ENCODE data around the gene LINGO1.
A peak's percentile ranks its signal among the peaks of the same experiment; 100 is the strongest.

Gene LINGO1

GRCh38 chr15:77631745-77632533, 773 bp downstream of the LINGO1 start:
- no peak overlapping the region for H3K27ac Mint-ChIP-seq
- peak overlapping the region; percentile 21 for H3K4me3 Mint-ChIP-seq
- H3K9me3 Mint-ChIP-seq: no peaks in the 10 kb centered on the region
- intact Hi-C loops (cut with micrococcal nuclease): loop anchor here (5.0 to 10.0 kb wide), 2 partner anchors 190 to 243 kb away; no protein-coding TSS in a partner anchor
- peaks cover 13% of the 10 kb centered on the region for H3K4me1 Mint-ChIP-seq (ENCODE audit: low read depth)
- H3K36me3 Mint-ChIP-seq (ENCODE audit: low read depth): no peaks in the 10 kb centered on the region
- H3K27me3 Mint-ChIP-seq: peaks cover 81% of the 10 kb centered on the region

GRCh38 chr15:77630956-77631744, 1.6 kb downstream of the LINGO1 start:
- Mint-ChIP-seq H3K27me3 (peaks cover 78% of the 10 kb centered on the region), H3K36me3 (ENCODE audit: low read depth) (no peaks in the 10 kb centered on the region), H3K27ac (no peak overlapping the region), H3K9me3 (no peaks in the 10 kb centered on the region), H3K4me1 (ENCODE audit: low read depth) (peaks cover 13% of the 10 kb centered on the region), H3K4me3 (no peak overlapping the region)
- intact Hi-C loops (cut with micrococcal nuclease): loop anchor here (5.0 to 10.0 kb wide), 2 partner anchors 191 to 244 kb away; no protein-coding TSS in a partner anchor

DNA sequence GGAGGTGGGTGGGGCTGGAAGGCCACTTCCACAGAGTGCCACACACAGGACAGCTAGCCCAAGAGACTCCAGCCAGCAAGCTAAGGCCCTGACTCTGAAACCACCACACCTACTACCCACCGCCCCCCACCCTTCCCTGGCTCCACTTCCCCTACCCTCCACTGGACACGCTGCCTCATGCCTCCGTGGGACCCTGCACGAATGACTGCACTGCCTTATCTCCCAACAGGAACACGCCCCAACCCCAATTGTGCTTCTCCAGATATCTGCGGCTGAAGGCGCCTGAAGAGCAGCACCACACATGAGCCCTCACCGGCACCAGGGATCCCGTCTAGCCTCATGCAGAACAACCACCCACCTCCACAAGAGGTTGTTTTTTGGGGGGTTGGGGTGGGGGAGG, 2.7 kb downstream of the LINGO1 start:
- Mint-ChIP-seq H3K9me3 (no peaks in the 10 kb centered on the region), H3K27me3 (peaks cover 67% of the 10 kb centered on the region), H3K27ac (no peak overlapping the region), H3K4me1 (ENCODE audit: low read depth) (peaks cover 13% of the 10 kb centered on the region), H3K36me3 (ENCODE audit: low read depth) (no peaks in the 10 kb centered on the region), H3K4me3 (no peak overlapping the region)
- intact Hi-C loops (cut with micrococcal nuclease): loop anchor here (5.0 to 10.0 kb wide), 2 partner anchors 192 to 245 kb away; no protein-coding TSS in a partner anchor

DNA sequence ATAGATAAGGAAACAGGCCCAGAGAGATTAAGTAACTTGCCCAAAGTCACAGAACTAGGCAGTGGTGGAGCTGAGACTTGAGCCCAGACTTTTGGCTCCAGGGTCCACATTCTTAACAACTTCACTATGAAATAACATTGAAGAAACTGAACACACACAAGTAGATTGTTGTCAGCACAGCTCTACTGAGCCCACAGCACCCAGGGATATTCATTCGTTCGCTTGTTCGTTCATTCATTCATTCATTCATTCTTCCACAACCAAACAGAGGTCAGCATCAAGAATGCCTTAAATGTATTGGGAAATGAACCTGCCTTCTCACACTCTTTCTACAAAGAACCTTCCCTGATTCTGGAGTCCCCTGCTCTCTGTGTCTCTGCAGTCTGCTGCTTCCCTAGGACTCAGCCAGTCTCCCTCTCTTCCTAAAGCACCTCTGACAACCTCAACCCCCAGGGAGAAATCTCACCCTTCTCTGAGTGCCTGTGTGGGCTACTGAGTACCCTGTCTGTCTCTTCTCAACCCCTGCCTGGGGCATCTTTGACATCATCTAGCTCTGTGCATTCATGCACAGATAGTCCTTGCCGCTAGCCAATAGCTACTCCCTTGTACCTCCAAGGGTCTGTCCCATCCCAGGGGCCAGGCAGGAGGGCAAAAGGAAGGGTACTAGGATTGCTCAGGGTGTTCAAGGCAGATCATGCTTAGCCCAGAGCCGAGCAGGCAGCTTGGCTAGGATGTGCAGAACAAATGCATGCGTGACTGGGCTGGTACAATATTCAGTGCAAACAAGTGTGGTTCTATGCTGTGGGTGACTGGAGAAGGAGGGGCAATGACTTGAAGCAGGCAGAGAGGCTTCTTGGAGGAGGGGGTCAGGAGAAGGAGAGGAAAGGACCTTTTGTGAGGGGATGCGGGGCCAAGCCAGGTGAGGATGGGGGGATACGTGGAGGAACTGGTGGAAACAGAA, 3.4 kb downstream of the LINGO1 start:
- H3K36me3 Mint-ChIP-seq (ENCODE audit: low read depth): no peaks in the 10 kb centered on the region
- no peaks in the 10 kb centered on the region for H3K9me3 Mint-ChIP-seq
- H3K27ac Mint-ChIP-seq: no peak overlapping the region
- peaks cover 12% of the 10 kb centered on the region for H3K4me1 Mint-ChIP-seq (ENCODE audit: low read depth)
- no peak overlapping the region for H3K4me3 Mint-ChIP-seq
- peaks cover 62% of the 10 kb centered on the region for H3K27me3 Mint-ChIP-seq
- intact Hi-C loops (cut with micrococcal nuclease): loop anchor here (5.0 to 10.0 kb wide), 2 partner anchors 193 to 245 kb away; no protein-coding TSS in a partner anchor

DNA sequence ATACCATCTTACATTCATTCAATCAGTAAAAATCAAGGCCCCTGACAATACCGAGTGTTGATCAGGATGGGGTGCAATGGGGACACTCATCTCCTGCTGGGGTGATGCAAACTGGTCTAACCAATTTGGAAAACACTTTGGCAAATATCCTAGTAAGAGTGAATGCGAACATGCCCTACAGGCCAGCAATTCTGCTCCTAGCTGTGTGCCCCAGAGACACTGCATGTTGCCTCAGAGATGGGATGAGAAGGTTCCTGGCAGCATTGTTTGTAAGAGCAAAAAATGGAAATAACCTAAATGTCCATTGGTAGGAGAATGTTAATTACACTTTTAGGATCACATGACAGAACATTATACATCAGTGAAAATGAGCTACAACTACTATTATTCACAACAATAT, 4.7 kb downstream of the LINGO1 start:
- Mint-ChIP-seq H3K27ac (no peak overlapping the region), H3K4me3 (no peak overlapping the region), H3K27me3 (peaks cover 50% of the 10 kb centered on the region), H3K4me1 (ENCODE audit: low read depth) (no peaks in the 10 kb centered on the region), H3K36me3 (ENCODE audit: low read depth) (no peaks in the 10 kb centered on the region), H3K9me3 (no peaks in the 10 kb centered on the region)
- intact Hi-C loops (cut with micrococcal nuclease): no loop called here

GRCh38 chr15:77627581-77627980, 5.1 kb downstream of the LINGO1 start:
- Mint-ChIP-seq H3K4me1 (ENCODE audit: low read depth) (no peaks in the 10 kb centered on the region), H3K27me3 (peaks cover 47% of the 10 kb centered on the region), H3K36me3 (ENCODE audit: low read depth) (no peaks in the 10 kb centered on the region), H3K27ac (no peak overlapping the region), H3K4me3 (no peak overlapping the region), H3K9me3 (no peaks in the 10 kb centered on the region)
- intact Hi-C loops (cut with micrococcal nuclease): no loop called here

DNA sequence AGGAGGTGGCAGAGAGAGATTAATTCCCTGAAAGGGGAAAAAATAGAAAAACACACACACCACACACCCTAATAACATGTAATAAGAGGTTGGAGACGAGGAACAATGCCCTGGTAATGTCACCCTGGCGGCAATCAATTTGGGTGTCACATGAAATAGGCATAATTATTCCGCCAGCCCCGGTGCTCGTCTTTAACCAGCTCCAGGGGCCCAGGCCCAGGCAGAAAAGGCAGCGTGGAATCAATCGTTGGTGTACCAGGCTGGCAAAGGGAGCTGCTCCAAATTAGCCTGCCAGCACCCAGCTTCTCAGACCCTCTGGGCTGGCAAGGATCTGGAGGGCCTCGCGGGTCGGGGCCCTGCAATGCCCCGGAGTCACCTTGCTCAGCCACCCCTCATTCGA, 5.6 kb downstream of the LINGO1 start:
- intact Hi-C loops (cut with micrococcal nuclease): no loop called here
- Mint-ChIP-seq H3K4me3 (no peak overlapping the region), H3K9me3 (no peaks in the 10 kb centered on the region), H3K27me3 (peaks cover 46% of the 10 kb centered on the region), H3K27ac (no peak overlapping the region), H3K4me1 (ENCODE audit: low read depth) (no peaks in the 10 kb centered on the region), H3K36me3 (ENCODE audit: low read depth) (no peaks in the 10 kb centered on the region)

- H3K27me3 Mint-ChIP-seq: peaks cover 36% of the 10 kb centered on the region
- intact Hi-C loops (cut with micrococcal nuclease): no loop called here
- no peak overlapping the region for H3K4me3 Mint-ChIP-seq
- H3K4me1 Mint-ChIP-seq (ENCODE audit: low read depth): no peaks in the 10 kb centered on the region
- no peaks in the 10 kb centered on the region for H3K9me3 Mint-ChIP-seq
- H3K27ac Mint-ChIP-seq: no peak overlapping the region
- no peaks in the 10 kb centered on the region for H3K36me3 Mint-ChIP-seq (ENCODE audit: low read depth)
These were observed 6.7 kb downstream of the LINGO1 start for GRCh38 chr15:77626002-77626401.

DNA sequence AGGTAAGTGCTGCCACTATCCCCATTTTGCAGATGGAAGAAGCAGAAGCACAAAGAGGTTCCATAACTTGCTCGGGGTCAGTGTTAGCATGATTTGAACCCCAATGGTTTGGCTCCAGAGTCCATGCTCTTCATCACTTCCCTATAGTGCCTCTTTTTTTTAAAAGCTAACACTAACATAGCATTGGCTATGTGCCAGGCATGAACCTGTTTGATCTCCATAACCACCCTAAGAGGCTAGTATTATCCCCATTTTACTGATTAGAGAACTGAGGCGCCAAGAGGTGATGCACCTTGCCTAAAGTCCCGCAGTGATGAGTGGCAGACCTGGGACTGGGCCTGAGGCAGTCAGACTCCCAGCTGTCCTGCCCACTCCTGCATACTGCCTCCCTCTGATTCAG, 7.3 kb downstream of the LINGO1 start:
- Mint-ChIP-seq H3K36me3 (ENCODE audit: low read depth) (no peaks in the 10 kb centered on the region), H3K9me3 (no peaks in the 10 kb centered on the region), H3K4me1 (ENCODE audit: low read depth) (no peaks in the 10 kb centered on the region), H3K27me3 (peaks cover 30% of the 10 kb centered on the region), H3K4me3 (no peak overlapping the region), H3K27ac (no peak overlapping the region)
- intact Hi-C loops (cut with micrococcal nuclease): no loop called here

DNA sequence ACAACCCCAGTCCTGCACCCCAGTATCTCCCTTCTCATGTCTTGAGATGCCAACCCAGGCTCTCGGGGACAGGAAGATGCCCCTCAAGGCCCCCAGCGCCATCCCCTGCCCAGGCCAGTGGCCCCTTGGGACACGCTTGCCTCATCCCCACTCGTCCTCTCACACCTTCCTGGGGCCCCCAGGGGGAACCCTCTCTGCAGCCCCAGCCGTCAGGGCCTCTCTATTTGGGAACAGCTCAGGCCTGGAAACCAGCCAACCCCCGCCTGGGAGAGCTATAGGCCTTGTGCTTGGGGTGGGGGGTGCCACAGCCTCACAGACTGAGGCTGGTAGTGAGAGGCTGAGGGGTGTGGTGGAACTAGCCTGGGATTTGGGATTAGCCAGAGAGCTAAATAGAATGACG, 7.8 kb downstream of the LINGO1 start:
- H3K4me3 Mint-ChIP-seq: no peak overlapping the region
- intact Hi-C loops (cut with micrococcal nuclease): no loop called here
- peaks cover 25% of the 10 kb centered on the region for H3K27me3 Mint-ChIP-seq
- no peak overlapping the region for H3K27ac Mint-ChIP-seq
- H3K9me3 Mint-ChIP-seq: no peaks in the 10 kb centered on the region
- H3K36me3 Mint-ChIP-seq (ENCODE audit: low read depth): no peaks in the 10 kb centered on the region
- no peaks in the 10 kb centered on the region for H3K4me1 Mint-ChIP-seq (ENCODE audit: low read depth)

- Mint-ChIP-seq H3K27me3 (peaks cover 15% of the 10 kb centered on the region), H3K36me3 (ENCODE audit: low read depth) (no peaks in the 10 kb centered on the region), H3K9me3 (no peaks in the 10 kb centered on the region), H3K27ac (no peak overlapping the region), H3K4me1 (ENCODE audit: low read depth) (no peaks in the 10 kb centered on the region), H3K4me3 (no peak overlapping the region)
- intact Hi-C loops (cut with micrococcal nuclease): no loop called here
These were observed 8.8 kb downstream of the LINGO1 start for GRCh38 chr15:77623755-77624524.

DNA sequence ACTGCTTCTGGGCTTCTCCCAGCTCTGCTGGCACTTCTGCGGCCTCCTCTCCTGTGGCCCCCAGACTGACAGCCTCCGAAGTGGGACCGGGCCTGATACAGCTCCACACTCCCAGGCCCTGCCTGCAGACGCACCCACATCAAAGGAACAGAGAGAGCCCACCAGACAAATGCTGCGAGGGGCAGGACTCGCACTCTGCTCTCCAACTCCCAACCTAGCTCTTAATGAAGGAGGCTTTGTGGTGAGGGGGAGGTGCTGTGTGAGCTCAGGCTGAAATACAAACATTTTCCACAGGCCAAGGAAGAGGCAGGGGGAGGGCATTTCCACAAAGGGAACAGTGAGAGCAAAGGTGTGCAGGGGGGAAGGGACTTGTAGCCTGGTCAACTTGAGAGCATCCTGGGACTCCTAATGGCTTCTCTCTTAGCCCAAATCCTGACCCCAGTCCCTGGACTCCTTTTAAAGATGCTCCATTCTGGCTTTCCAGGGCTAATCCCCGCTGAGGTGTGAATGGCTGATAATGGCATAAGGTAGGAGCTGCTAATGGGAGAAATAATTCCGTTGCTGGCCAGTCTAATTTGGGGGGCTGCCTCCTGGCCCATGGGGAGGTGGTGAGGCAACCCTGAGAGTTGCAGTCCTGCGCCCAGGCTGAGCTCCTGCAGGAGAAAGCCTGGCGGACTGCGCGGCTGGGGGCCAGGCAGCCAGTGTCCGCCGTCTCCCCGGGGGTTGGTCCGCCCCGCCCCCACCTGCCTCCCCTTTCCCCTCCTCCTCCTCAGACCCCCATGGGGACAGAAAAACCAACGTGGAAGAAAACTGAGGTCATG, 9.6 kb downstream of the LINGO1 start:
- H3K9me3 Mint-ChIP-seq: no peaks in the 10 kb centered on the region
- H3K4me1 Mint-ChIP-seq (ENCODE audit: low read depth): no peaks in the 10 kb centered on the region
- H3K4me3 Mint-ChIP-seq: no peak overlapping the region
- no peaks in the 10 kb centered on the region for H3K36me3 Mint-ChIP-seq (ENCODE audit: low read depth)
- intact Hi-C loops (cut with micrococcal nuclease): no loop called here
- H3K27me3 Mint-ChIP-seq: peaks cover 12% of the 10 kb centered on the region
- no peak overlapping the region for H3K27ac Mint-ChIP-seq
